IMR-90 (cell line): ENCODE measurements around the gene ALK. TPM values are rescaled to one million over a fixed set of nuclear protein-coding genes. Genes with fewer than 3 reads are reported as not detected.

ENCODE experiments used
- ATAC-seq: fragments of 200-7000 bp; cut with Tn5 transposase; 2 replicates; pipeline ENCODE4 v1.9.1; 2020; ENCODE audit warnings: low read depth, mild to moderate bottlenecking, moderate library complexity
- BruUV-seq: library from RNA; stranded (reverse); fragments of 400-500 nt; replicated peaks from 2 replicates; lab custom pipeline; 2021; lab: Mats Ljungman, UMichigan
- CTCF ChIA-PET: fragments of 300-600 bp; formaldehyde crosslinking; extraction: SDS; loops from one replicate; lab custom pipeline; 2021; ENCODE audit warnings: antibody characterized with exemption; lab: Yijun Ruan, JAX
- POLR2A ChIA-PET: fragments of 300-600 bp; sonication (Branson Sonifier 250); formaldehyde crosslinking; loops from one replicate; lab custom pipeline; 2022; ENCODE audit warnings: antibody characterized with exemption; ENCODE audit not compliant: unreplicated experiment; lab: Charles Lee
- DNase-seq: peaks from one replicate; pipeline ENCODE4 v3.0.0; 2013
- H2AFZ ChIP-seq: replicated peaks from 2 replicates; pipeline ENCODE3; 2013; ENCODE audit warnings: low read length, mild to moderate bottlenecking; ENCODE audit not compliant: poor library complexity
- H2AK5ac ChIP-seq: 2 replicates; pipeline ENCODE4 v1.6.1; 2013; ENCODE audit warnings: low read depth, low read length, inconsistent platforms
- H2AK9ac ChIP-seq: replicated peaks from 2 replicates; pipeline ENCODE3; 2013; ENCODE audit warnings: mild to moderate bottlenecking, low read depth, low read length, moderate library complexity; ENCODE audit not compliant: poor library complexity
- H2BK120ac ChIP-seq: 2 replicates; pipeline ENCODE4 v1.6.1; 2013; ENCODE audit warnings: low read depth, low read length, inconsistent platforms
- H2BK15ac ChIP-seq: 3 replicates; pipeline ENCODE4 v1.6.1; 2013; ENCODE audit warnings: low read depth, low read length, inconsistent platforms
- H2BK20ac ChIP-seq: 2 replicates; pipeline ENCODE4 v1.6.1; 2013; ENCODE audit warnings: low read depth, mild to moderate bottlenecking, inconsistent platforms, low read length, moderate library complexity
- H2BK5ac ChIP-seq: 2 replicates; pipeline ENCODE4 v1.6.1; 2013; ENCODE audit warnings: mild to moderate bottlenecking, low read depth, low read length, inconsistent platforms; ENCODE audit not compliant: poor library complexity, severe bottlenecking
- H3K14ac ChIP-seq: replicated peaks from 2 replicates; pipeline ENCODE4 v1.6.1; 2013; ENCODE audit warnings: low read depth, low read length, inconsistent platforms
- H3K18ac ChIP-seq: 2 replicates; pipeline ENCODE4 v1.6.1; 2013; ENCODE audit warnings: low read depth, low read length, control low read depth
- H3K23ac ChIP-seq: 2 replicates; pipeline ENCODE4 v1.6.1; 2013; ENCODE audit warnings: low read depth, low read length, inconsistent platforms
- H3K27ac ChIP-seq: 2 replicates; pipeline ENCODE4 v1.5.1; 2013; ENCODE audit warnings: mild to moderate bottlenecking, control low read depth, low read length; ENCODE audit not compliant: insufficient read depth
- H3K27me3 ChIP-seq: 2 replicates; pipeline ENCODE4 v1.6.1; 2013; ENCODE audit warnings: low read length; ENCODE audit not compliant: control insufficient read depth, insufficient read depth
- H3K36me3 ChIP-seq: 2 replicates; pipeline ENCODE4 v1.6.1; 2013; ENCODE audit warnings: low read length, mixed read lengths; ENCODE audit not compliant: control insufficient read depth, insufficient read depth
- H3K4ac ChIP-seq: 2 replicates; pipeline ENCODE4 v1.6.1; 2013; ENCODE audit warnings: low read depth, low read length, inconsistent platforms
- H3K4me1 ChIP-seq: 2 replicates; pipeline ENCODE4 v1.6.1; 2013; ENCODE audit warnings: low read length, mixed read lengths; ENCODE audit not compliant: control insufficient read depth, insufficient read depth
- H3K4me2 ChIP-seq: 2 replicates; pipeline ENCODE4 v1.6.1; 2013; ENCODE audit warnings: low read depth, mild to moderate bottlenecking, control low read depth, low read length, moderate library complexity
- H3K4me3 ChIP-seq: 2 replicates; pipeline ENCODE4 v1.5.1; 2013; ENCODE audit warnings: low read depth, mild to moderate bottlenecking, control low read depth, low read length, moderate library complexity; ENCODE audit not compliant: insufficient read depth
- H3K56ac ChIP-seq: 2 replicates; pipeline ENCODE4 v1.6.1; 2013; ENCODE audit warnings: low read length, inconsistent platforms; ENCODE audit not compliant: insufficient read depth; ENCODE audit errors: extremely low read depth
- H3K79me1 ChIP-seq, 2 experiments: 2 replicates each; pipeline ENCODE4 v1.6.1; 2013; ENCODE audit warnings: low read length in 2 of 2, inconsistent platforms in 1 of 2, low read depth in 1 of 2
- H3K9ac ChIP-seq: 2 replicates; pipeline ENCODE4 v1.6.1; 2013; ENCODE audit warnings: low read depth, low read length, control low read depth
- H3K9me1 ChIP-seq: 2 replicates; pipeline ENCODE4 v1.6.1; 2013; ENCODE audit warnings: low read length, inconsistent platforms; ENCODE audit not compliant: insufficient read depth
- H3K9me3 ChIP-seq: 2 replicates; pipeline ENCODE4 v1.6.1; 2013; ENCODE audit warnings: low read length; ENCODE audit not compliant: control insufficient read depth, insufficient read depth
- H4K20me1 ChIP-seq: 2 replicates; pipeline ENCODE4 v1.6.1; 2013; ENCODE audit warnings: low read length, inconsistent platforms; ENCODE audit not compliant: insufficient read depth
- H4K5ac ChIP-seq: 2 replicates; pipeline ENCODE4 v1.6.1; 2013; ENCODE audit warnings: mild to moderate bottlenecking, low read depth, low read length, control low read depth
- H4K8ac ChIP-seq, 2 experiments: 2 replicates each; pipeline ENCODE4 v1.6.1; 2013; ENCODE audit warnings: low read depth in 2 of 2, low read length in 2 of 2, control low read depth in 1 of 2, inconsistent platforms in 1 of 2
- H4K91ac ChIP-seq: 2 replicates; pipeline ENCODE4 v1.6.1; 2013; ENCODE audit warnings: low read depth, low read length, inconsistent platforms; ENCODE audit not compliant: insufficient read depth
- BHLHE40 ChIP-seq: fragments of 150-350 bp; IDR thresholded peaks from 2 replicates; pipeline ENCODE4 v1.6.1; 2016; ENCODE audit warnings: mild to moderate bottlenecking, low read depth, low read length
- CHD1 ChIP-seq: IDR thresholded peaks from 2 replicates; pipeline ENCODE4 v1.6.1; 2012; ENCODE audit warnings: low read depth, low read length, improper control_type of control experiment
- MAZ ChIP-seq: IDR thresholded peaks from 2 replicates; pipeline ENCODE4 v1.6.1; 2012; ENCODE audit warnings: low read depth, mild to moderate bottlenecking, low read length, improper control_type of control experiment, moderate library complexity, borderline replicate concordance
- MXI1 ChIP-seq: IDR thresholded peaks from 2 replicates; pipeline ENCODE4 v1.6.1; 2012; ENCODE audit warnings: low read depth, mild to moderate bottlenecking, low read length, moderate library complexity, borderline replicate concordance
- RAD21 ChIP-seq: IDR thresholded peaks from 2 replicates; pipeline ENCODE4 v1.6.1; 2012; ENCODE audit warnings: low read length, improper control_type of control experiment
- SMC3 ChIP-seq: fragments of 150-350 bp; IDR thresholded peaks from 2 replicates; pipeline ENCODE4 v1.6.1; 2016; ENCODE audit warnings: low read depth, mild to moderate bottlenecking, antibody characterized with exemption, low read length, moderate library complexity
- WGBS, 2 experiments: methylation state at CpG; one replicate each; pipeline versions ENCODE4 v1.1.5 to v1.1.7; 2013; ENCODE audit warnings: missing lambda C conversion rate in 2 of 2; ENCODE audit not compliant: insufficient read length in 1 of 2; ENCODE audit errors: extremely low coverage in 2 of 2; 5-methylcytosine and 5-hydroxymethylcytosine counted together
- dilution Hi-C: fragments of 300-500 bp; cut with HindIII; formaldehyde crosslinking; loops from one replicate; pipeline ENCODE4 v1.14.3; 2018; ENCODE audit warnings: low sequenced_read_pairs; ENCODE audit not compliant: unreplicated experiment
- in situ Hi-C: fragments of 300-500 bp; cut with MboI; formaldehyde crosslinking; loops from 3 replicates; pipeline ENCODE4 v1.14.3; 2019; ENCODE audit warnings: low sequenced_read_pairs, inconsistent platforms, mixed read lengths
- intact Hi-C: fragments of 100-400 bp; cut with micrococcal nuclease; formaldehyde crosslinking; loops from 2 replicates; pipeline ENCODE4 v1.10.0; 2022
- polyA plus RNA-seq, 3 experiments: library from polyadenylated mRNA; depleted of rRNA; stranded (reverse); fragments of >200 nt; gene quantifications; 2 replicates each; pipeline ENCODE4 v1.2.3, GENCODE V29; 2012; ENCODE audit warnings: low replicate concordance in 1 of 3
- total RNA-seq: library from RNA; depleted of rRNA; stranded (reverse); fragments of >200 nt; gene quantifications from 2 replicates; pipeline ENCODE4 v1.2.3, GENCODE V29; 2012
- TF ChIP-seq, protein P1 (sequence below): fragments of 150-350 bp; IDR thresholded peaks from 2 replicates; pipeline ENCODE4 v1.6.1; 2017; ENCODE audit warnings: mild to moderate bottlenecking, antibody characterized with exemption, low read length, low read depth
- TF ChIP-seq, protein P2 (sequence below): fragments of 150-350 bp; IDR thresholded peaks from 2 replicates; pipeline ENCODE4 v1.6.1; 2016; ENCODE audit warnings: low read depth, mild to moderate bottlenecking, low read length, moderate library complexity, borderline replicate concordance
- TF ChIP-seq, protein P3 (sequence below): conservative IDR thresholded peaks from 2 replicates; pipeline ENCODE4 v1.5.1; 2012; ENCODE audit warnings: mild to moderate bottlenecking, low read depth, low read length, improper control_type of control experiment

Gene ALK
- total and polyA plus RNA-seq, 2 of the 4 experiments (the other 2 are of a cell fraction): not detected

DNA sequence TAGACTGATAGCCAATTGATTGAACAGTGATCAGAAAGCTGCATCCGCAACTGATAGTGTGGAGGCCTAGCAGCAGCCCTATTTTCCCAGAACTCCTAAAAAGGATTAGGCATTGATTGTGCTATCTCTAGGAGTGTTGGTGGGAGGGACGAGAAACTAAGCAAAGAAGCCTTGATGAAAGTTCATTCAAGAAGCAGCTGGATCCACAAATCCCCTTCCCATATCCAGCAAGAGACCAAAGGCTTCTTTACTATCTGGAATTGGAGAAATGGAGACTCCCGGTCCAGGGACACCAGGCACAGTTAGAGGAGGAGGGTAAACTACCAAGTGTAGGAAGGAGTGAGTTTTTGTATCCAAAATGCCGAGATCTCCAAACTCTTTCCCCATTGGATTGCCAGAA, 151.5 kb downstream of the ALK start:
- POLR2A ChIA-PET: no interaction called here

More for the DNA sequence above, 151.5 kb downstream of the ALK start:
- Histone ChIP-seq H3K4ac (no peak overlapping the region), H3K9ac (no peak overlapping the region), H3K56ac (no peak overlapping the region), H4K91ac (no peak overlapping the region), H2BK15ac (no peak overlapping the region), H3K14ac (no peak overlapping the region), H3K79me1 (no peaks in the 10 kb centered on the region), H3K9me3 (no peaks in the 10 kb centered on the region), H3K36me3 (no peaks in the 10 kb centered on the region), H3K4me3 (no peak overlapping the region), H3K18ac (no peak overlapping the region), H4K8ac (no peak overlapping the region), H3K4me2 (no peak overlapping the region), H2AK9ac (no peak overlapping the region), H2BK120ac (no peak overlapping the region), H2BK5ac (no peak overlapping the region), H3K9me1 (no peaks in the 10 kb centered on the region), H3K23ac (no peak overlapping the region), H4K20me1 (no peaks in the 10 kb centered on the region), H2BK20ac (no peak overlapping the region), H3K27me3 (no peaks in the 10 kb centered on the region), H2AK5ac (no peak overlapping the region), H3K27ac (no peak overlapping the region), H3K4me1 (peaks cover 4% of the 10 kb centered on the region; the same call in 1 of the 2 replicates), H2AFZ (no peak overlapping the region), H4K5ac (no peak overlapping the region)
- dilution Hi-C loops (no loop called here), intact Hi-C loops (no loop called here), in situ Hi-C loops (no loop called here)
- BruUV-seq: no TSS peak
- ATAC-seq: no peak
- CTCF ChIA-PET: no interaction called here
- no peak for DNase-seq
- no CpG with 5 or more reads among the region's 4 CpGs for WGBS, 2 experiments
- TF ChIP-seq, protein P1, sequence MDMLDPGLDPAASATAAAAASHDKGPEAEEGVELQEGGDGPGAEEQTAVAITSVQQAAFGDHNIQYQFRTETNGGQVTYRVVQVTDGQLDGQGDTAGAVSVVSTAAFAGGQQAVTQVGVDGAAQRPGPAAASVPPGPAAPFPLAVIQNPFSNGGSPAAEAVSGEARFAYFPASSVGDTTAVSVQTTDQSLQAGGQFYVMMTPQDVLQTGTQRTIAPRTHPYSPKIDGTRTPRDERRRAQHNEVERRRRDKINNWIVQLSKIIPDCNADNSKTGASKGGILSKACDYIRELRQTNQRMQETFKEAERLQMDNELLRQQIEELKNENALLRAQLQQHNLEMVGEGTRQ: no peak
- TF ChIP-seq RAD21 (no peak), CHD1 (no peak), BHLHE40 (no peak), MXI1 (no peak), SMC3 (no peak), MAZ (no peak)
- TF ChIP-seq, protein P2, sequence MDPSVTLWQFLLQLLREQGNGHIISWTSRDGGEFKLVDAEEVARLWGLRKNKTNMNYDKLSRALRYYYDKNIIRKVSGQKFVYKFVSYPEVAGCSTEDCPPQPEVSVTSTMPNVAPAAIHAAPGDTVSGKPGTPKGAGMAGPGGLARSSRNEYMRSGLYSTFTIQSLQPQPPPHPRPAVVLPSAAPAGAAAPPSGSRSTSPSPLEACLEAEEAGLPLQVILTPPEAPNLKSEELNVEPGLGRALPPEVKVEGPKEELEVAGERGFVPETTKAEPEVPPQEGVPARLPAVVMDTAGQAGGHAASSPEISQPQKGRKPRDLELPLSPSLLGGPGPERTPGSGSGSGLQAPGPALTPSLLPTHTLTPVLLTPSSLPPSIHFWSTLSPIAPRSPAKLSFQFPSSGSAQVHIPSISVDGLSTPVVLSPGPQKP: no peak
- TF ChIP-seq, protein P3, sequence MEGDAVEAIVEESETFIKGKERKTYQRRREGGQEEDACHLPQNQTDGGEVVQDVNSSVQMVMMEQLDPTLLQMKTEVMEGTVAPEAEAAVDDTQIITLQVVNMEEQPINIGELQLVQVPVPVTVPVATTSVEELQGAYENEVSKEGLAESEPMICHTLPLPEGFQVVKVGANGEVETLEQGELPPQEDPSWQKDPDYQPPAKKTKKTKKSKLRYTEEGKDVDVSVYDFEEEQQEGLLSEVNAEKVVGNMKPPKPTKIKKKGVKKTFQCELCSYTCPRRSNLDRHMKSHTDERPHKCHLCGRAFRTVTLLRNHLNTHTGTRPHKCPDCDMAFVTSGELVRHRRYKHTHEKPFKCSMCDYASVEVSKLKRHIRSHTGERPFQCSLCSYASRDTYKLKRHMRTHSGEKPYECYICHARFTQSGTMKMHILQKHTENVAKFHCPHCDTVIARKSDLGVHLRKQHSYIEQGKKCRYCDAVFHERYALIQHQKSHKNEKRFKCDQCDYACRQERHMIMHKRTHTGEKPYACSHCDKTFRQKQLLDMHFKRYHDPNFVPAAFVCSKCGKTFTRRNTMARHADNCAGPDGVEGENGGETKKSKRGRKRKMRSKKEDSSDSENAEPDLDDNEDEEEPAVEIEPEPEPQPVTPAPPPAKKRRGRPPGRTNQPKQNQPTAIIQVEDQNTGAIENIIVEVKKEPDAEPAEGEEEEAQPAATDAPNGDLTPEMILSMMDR: no peak
